Measurements from ENCODE around the gene CDC20B. TPM values are rescaled to one million over a fixed set of nuclear protein-coding genes. Genes with fewer than 3 reads are reported as not detected.

CDC20B gene
- total RNA-seq, 1 experiment from 2014 or later: 0.26 TPM

- Histone ChIP-seq H2BK15ac (ENCODE audit: low read depth, low read length) (no peak overlapping the region), H2BK12ac (ENCODE audit: insufficient read length, low read depth, low read length) (no peak overlapping the region), H4K5ac (ENCODE audit: insufficient read length, low read depth, low read length) (no peak overlapping the region), H3K79me2 (ENCODE audit: insufficient read depth, low read length) (no peaks in the 10 kb centered on the region), H2BK20ac (ENCODE audit: low read depth, low read length, poor library complexity, severe bottlenecking) (no peak overlapping the region), H3K4me1 (ENCODE audit: insufficient read depth, low read length) (no peaks in the 10 kb centered on the region), H3K27me3 (ENCODE audit: insufficient read depth, low read length) (no peaks in the 10 kb centered on the region), H3K27ac (ENCODE audit: insufficient read length, low read depth, low read length) (no peak overlapping the region), H3K9ac (ENCODE audit: extremely low read depth, insufficient read length, low read length) (no peak overlapping the region), H3K23me2 (ENCODE audit: insufficient read length, low read depth, low read length, poor library complexity, severe bottlenecking) (no peaks in the 10 kb centered on the region), H3K79me1 (ENCODE audit: insufficient read depth, low read depth, low read length, poor library complexity, severe bottlenecking) (no peaks in the 10 kb centered on the region), H3K14ac (ENCODE audit: insufficient read depth, low read length) (no peak overlapping the region), H3K23ac (ENCODE audit: insufficient read length, low read depth, low read length) (no peak overlapping the region), H3K56ac (ENCODE audit: insufficient read length, low read depth, low read length) (no peak overlapping the region), H4K91ac (ENCODE audit: insufficient read length, low read depth, low read length) (no peak overlapping the region), H3T11ph (ENCODE audit: low read length) (no peak overlapping the region), H3K4ac (ENCODE audit: low read depth, low read length) (no peak overlapping the region), H3K9me3 (ENCODE audit: control insufficient read depth, low read depth, low read length) (no peaks in the 10 kb centered on the region), H4K20me1 (ENCODE audit: control insufficient read depth, insufficient read depth, insufficient read length) (no peaks in the 10 kb centered on the region), H2BK120ac (ENCODE audit: low read depth, low read length, poor library complexity, severe bottlenecking) (no peak overlapping the region), H2AK5ac (ENCODE audit: insufficient read length, low read length) (no peak overlapping the region), H2AFZ (ENCODE audit: low read length) (no peak overlapping the region), H2BK5ac (ENCODE audit: insufficient read length, low read length) (no peak overlapping the region), H3K18ac (ENCODE audit: insufficient read length, low read depth, low read length) (no peak overlapping the region), H4K8ac (replicated peaks; ENCODE audit: insufficient read length, low read depth, low read length) (no peak overlapping the region), H3K4me2 (ENCODE audit: insufficient read depth, insufficient read length, low read length) (no peak overlapping the region)
- WGBS (ENCODE audit: extremely low coverage, insufficient read length, low lambda C conversion rate): no CpG with 5 or more reads among the region's 5 CpGs
- DNase-seq: no peak
- Mint-ChIP-seq H3K4me3 (no peak overlapping the region), H3K27ac (no peak overlapping the region), H3K36me3 (ENCODE audit: insufficient read depth in 1 of 3, low read depth in 3 of 3) (peaks cover 0 to 5% (median 0%) of the 10 kb centered on the region in 3 experiments; a peak in 2 of 7 replicates), H3K27me3 (ENCODE audit: low read depth) (peaks cover 2% of the 10 kb centered on the region; the same call in 1 of the 2 replicates), H3K4me1 (no peaks in the 10 kb centered on the region), H3K9me3 (peaks cover 7 to 9% of the 10 kb centered on the region in 2 experiments)
- no peak for TF ChIP-seq CTCF (conservative IDR thresholded peaks at IDR 0.05)
Measured at GRCh38 chr5:55134053-55134722, 38.8 kb downstream of the CDC20B start.
